GM12874 (cell line): ENCODE measurements around the gene SLC29A2.

Source experiments
- TF ChIP-seq, protein P1 (sequence below): IDR thresholded peaks from 2 replicates; pipeline ENCODE4 v1.5.1; 2011; ENCODE audit warnings: low read depth, mild to moderate bottlenecking, control low read depth, low read length, moderate library complexity; ENCODE audit not compliant: insufficient read depth

SLC29A2 gene

DNA sequence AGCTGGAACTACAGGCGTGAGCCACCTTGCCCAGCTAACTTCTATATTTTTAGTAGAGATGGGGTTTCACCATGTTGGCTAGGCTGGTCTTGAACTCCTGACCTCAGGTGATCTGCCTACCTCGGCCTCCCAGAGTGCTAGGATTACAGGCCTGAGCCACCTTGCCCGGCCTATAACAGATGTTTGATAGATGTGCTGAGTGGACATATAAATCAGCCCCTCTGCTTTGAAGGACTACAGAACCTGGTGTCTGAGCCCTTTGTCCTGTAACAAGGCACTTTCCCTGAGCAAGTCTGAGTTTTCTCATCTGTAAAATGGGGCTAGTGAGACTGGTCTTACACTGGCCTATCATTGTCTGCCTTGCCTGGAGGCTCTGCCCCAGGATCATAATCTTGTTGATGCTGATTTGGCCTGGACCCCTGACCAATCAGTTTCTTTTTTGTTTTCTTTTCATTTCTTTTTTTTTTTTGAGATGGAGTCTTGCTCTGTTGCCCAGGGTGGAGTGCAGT is 42.3 kb downstream of the SLC29A2 start:
- TF ChIP-seq, protein P1, sequence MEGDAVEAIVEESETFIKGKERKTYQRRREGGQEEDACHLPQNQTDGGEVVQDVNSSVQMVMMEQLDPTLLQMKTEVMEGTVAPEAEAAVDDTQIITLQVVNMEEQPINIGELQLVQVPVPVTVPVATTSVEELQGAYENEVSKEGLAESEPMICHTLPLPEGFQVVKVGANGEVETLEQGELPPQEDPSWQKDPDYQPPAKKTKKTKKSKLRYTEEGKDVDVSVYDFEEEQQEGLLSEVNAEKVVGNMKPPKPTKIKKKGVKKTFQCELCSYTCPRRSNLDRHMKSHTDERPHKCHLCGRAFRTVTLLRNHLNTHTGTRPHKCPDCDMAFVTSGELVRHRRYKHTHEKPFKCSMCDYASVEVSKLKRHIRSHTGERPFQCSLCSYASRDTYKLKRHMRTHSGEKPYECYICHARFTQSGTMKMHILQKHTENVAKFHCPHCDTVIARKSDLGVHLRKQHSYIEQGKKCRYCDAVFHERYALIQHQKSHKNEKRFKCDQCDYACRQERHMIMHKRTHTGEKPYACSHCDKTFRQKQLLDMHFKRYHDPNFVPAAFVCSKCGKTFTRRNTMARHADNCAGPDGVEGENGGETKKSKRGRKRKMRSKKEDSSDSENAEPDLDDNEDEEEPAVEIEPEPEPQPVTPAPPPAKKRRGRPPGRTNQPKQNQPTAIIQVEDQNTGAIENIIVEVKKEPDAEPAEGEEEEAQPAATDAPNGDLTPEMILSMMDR: no peak

DNA sequence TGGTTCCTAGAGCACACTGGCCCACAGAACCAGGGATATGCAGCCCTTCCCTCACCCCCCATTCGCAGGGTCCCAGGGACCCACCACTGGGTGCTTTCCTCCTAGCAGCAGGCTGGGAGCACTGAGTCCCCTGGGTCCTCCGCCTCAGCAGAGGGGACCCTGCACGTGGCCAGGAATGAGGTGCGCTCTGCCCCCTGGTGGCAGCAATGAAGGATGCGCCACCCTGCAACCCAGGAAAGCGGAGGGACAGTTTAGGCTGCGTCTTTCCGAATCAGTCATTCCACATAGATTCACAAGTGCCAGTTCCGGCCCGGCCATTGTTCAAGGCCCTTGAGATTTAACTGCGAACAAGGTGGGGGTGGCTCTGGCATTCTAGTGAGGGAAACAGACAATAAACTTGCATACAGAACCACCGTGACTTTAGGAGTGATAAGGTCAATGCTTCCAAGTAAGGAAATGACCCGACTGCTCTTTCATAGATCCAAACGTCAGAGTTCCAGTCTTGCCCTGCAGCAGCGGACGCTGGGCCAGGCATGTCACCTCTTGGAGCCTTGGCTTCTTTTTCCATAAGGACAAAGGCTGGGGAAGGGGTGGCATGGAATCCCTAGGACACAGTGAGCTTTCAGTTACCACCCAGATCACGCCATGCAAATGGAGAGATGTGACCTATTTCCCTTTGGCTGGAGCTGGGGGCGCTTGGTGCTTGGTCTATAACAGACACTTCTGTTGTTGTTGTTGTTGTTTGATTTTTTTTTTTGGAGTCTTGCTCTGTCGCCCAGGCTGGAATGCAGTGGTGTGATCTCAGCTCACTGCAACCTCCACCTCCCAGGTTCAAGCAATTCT is 43.0 kb downstream of the SLC29A2 start:
- TF ChIP-seq, protein P1: peak; percentile 90

- TF ChIP-seq, protein P1: no peak
Measured at GRCh38 chr11:66328031-66328301, 43.6 kb downstream of the SLC29A2 start.

- TF ChIP-seq, protein P1: no peak
Measured at GRCh38 chr11:66327171-66328030, 44.2 kb downstream of the SLC29A2 start.

GRCh38 chr11:66326261-66327111 is 45.1 kb downstream of the SLC29A2 start:
- TF ChIP-seq, protein P1: no peak

DNA sequence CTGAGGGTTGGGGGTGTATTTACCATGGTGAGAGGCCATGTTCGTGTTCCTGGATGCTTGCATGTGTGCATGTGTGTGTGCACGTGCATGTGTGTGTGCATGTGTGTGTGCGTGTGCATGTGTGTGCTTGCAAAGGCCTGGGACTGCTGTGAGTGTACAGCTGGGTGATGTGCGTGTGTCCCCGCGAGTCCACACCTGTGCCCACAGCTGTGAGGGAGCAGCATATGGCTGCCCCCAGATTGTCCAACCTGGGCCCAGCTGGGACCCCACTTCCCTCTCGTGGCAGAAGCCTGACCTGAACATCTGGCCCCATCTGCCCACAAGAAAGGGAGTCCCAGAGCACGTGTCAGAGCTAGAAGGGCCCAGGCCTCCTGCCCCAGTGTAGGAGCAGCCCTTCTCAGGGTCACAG is 46.3 kb downstream of the SLC29A2 start:
- TF ChIP-seq, protein P1: no peak
